ENCODE measurements around the gene MTF2. TPM values are rescaled to one million over a fixed set of nuclear protein-coding genes. Genes with fewer than 3 reads are reported as not detected.

MTF2 gene
- total RNA-seq, 1 donor from 2014 or later: 27.8 TPM

DNA sequence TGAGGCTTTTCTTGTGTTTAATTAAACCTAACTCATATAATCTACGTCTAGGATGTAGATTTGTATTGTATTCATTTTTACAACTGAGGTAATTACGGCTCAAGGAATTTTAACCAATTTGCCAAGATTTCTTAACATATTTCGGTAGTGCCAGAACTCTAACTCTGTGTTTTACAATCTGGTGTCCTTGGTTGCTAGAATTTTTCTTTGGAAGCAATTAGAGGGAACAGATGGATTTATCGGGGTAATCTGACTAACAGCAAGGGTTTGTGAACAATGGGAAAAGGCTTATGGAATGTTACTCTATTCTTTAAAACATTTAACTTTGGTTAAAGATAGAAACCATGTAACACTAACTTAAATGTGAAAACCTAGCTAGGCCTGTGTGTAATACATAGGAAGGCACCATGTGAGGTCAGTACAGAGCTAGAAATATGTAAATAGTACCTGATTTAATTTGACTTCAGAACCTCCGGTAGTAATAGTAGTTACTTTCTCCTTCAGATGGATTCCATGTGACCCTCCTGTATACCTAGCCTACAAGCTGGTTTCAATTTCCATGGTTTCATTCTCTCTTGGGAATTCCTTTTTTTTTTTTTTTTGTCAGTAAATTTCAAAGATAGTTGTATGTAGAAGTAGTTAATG lies 1.2 kb downstream of the MTF2 start:
- DNase-seq (ENCODE audit: low spot score) (no peak), ATAC-seq (peak; percentile 52)
- intact Hi-C loops (cut with DNase I): no loop called here

DNA sequence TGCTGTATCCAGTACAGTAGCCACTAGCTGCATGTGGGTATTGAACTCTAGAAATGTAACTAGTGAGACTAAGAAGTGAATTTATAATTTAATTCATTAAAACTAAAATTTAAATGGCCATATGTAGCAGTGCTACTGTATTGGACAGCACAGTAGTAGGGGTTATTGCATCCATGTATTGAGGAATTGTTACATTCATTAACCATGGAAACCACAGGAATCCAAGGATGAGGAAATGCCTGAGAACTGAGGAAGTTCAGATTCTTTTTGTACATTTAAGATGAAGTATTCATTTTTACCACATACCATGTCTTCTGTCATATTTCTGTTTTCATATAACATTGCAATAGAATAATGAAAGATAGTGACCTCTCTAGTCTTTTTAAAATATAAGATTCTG lies 2.6 kb downstream of the MTF2 start:
- intact Hi-C loops (cut with DNase I): no loop called here
- DNase-seq (ENCODE audit: low spot score) (no peak), ATAC-seq (no peak)

DNA sequence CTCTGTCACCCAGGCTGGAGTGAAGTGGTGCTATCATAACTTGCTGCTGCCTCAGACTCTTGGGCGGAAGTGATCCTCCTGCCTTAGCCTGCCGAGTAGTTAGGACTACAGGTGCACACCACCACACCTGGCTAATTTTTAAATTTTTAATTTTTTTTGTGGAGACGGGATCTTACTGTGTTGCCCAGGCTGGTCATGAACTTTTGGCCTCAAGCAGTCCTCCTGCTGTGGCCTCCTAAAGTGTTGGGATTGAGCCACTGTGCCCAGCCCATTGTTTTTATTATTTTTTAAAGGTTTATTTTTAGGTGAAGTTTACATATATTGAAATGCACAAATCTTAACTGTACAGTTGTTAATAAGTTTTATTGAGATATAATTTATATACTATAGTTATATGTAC lies 3.2 kb downstream of the MTF2 start:
- intact Hi-C loops (cut with DNase I): no loop called here
- DNase-seq (ENCODE audit: low spot score) (no peak), ATAC-seq (no peak)

DNA sequence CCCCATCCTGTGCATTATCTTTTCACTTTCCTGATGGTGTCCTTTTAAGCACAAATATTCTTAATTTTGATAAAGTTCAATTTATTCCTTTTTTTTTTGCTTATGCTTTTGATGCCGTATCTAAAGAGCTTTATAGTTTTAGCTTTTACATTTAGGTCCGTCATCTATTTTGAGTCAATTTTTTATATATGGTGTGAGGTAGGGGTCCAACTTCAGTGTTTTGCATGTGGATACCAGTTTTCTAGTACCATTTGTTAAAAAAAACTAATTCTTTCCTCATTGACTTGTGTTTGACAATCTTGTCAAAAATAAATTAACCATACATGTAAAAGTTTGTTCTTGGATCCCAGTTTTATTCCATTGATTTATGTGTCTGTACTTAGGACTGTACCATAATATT lies 4.9 kb downstream of the MTF2 start:
- ATAC-seq (no peak), DNase-seq (ENCODE audit: low spot score) (no peak)
- intact Hi-C loops (cut with DNase I): no loop called here

DNA sequence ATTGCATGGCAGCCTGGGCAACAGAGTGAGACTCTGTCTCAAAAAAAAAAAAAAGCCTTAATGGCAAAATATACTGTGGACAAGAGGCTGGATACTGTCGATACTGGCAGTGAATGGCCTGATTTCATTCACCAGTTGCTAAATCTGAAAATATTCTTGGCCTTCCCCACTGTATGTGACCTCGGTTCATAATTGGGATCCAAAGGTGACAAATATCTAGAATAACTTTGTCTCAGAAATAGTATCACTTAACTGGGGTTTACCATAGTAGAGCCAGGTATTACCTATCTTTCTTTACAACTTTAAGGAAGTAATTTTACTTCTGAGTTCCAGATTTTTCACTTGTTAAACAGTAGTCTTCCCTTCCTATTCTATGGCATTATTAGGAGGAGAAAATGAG lies 8.4 kb downstream of the MTF2 start:
- intact Hi-C loops (cut with DNase I): no loop called here
- ATAC-seq (no peak), DNase-seq (ENCODE audit: low spot score) (no peak)

DNA sequence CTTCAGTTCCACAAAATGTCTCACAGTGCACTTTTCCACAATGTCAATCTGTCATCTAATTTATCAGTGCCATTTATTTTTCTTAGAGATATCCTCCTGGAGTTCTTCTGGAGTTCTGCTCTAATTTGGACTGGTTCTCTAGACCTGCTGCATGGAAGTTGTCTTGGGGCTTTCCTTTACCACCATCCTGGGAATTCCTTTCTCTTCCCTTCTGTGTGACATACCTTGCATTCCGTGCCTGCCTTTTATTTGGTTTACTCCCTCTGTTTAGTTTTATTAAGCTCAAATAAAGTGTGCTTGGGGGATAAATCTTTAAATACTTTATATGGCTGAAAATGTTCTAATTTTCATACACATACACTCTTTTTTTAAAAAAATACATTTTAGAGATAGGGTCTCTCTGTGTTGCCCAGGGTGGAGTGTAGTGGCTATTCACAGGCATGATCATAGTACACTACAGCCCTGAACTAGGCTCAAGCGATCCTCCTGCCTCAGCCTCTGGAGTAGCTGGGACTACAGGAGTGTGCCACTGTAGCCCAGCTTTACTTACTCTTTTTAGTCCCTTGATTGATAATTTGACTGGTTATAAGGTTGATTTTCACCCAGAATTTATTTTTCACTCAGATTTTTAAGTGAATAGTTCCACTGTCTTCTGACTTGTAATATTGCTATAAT lies 14.4 kb downstream of the MTF2 start:
- no peak for ATAC-seq
- intact Hi-C loops (cut with DNase I): no loop called here
- DNase-seq (ENCODE audit: low spot score): no peak

DNA sequence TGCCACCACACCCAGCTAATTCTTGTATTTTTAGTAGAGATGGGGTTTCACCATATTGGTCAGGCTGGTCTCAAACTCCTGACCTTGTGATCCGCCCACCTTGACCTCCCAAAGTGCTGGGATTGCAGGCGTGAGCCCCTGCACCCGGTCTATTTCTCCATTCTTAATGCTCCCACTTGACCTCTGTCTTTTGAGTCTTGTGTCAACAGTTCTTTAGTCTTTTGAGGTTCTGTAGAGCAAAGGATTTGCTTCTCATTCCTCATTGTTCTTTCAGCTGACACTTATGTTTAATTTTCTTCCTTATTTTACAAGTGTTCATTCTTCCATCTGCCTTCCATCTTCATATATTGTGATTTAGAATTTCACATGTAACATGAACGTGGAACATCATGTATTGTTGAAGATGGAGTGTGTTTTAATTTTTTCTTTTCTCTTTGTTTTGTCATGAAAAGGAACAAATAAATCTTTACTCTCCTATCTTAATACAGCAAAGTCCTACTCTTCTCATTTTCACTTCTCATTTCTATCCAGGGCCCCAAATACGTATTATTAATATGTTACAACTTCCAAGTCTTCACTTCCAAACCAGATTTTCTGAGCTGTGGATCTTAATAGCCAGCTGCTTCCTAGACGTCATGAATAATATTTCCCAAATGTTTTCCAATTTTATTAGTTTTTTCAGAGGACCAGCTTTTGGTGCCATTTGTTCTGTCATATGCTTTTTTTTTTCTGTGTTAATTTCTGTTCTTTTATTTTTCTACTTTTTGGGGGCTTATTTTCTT lies 16.9 kb downstream of the MTF2 start:
- intact Hi-C loops (cut with DNase I): no loop called here
- ATAC-seq (no peak), DNase-seq (ENCODE audit: low spot score) (no peak)

DNA sequence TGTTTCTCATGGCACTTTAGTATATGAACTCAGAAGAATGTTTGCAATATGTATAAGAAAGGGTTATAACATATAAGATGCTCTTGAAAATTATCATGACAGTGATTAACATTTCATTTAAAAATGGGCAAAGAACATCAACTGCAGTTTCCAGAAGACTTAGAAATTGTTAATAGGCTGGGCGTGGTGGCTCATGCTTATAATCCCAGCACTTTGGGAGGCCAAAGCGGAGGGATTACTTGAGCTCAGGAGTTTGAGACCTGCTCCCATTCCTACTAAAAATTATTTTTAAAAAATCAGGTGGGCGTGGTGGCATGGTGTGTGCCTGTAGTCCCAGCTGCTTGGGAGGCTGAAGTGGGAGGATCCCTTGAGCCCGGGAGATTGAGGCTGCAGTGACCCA lies 23.1 kb downstream of the MTF2 start:
- intact Hi-C loops (cut with DNase I): no loop called here

DNA sequence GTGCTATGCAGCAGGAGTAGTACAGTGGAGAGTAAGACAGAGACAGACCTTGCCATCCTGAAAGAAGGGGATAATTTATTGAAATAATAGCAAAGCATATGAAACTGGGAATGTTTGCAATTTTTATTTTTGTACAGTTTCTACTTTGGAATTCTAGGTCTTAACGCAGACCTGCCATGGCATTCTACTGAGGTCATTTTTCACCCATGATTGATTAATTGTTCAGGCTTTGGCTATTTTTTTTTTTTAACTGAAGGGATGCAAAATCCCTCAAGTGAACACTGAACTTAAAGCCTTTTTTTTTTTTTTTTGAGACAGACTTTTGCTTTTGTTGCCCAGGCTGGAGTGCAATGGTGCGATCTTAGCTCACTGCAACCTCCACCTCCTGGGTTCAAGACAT lies 27.1 kb downstream of the MTF2 start:
- no peak for ATAC-seq
- DNase-seq (ENCODE audit: low spot score): no peak
- intact Hi-C loops (cut with DNase I): no loop called here

More for the DNA sequence above, 23.1 kb downstream of the MTF2 start:
- DNase-seq (ENCODE audit: low spot score) (no peak), ATAC-seq (no peak)

DNA sequence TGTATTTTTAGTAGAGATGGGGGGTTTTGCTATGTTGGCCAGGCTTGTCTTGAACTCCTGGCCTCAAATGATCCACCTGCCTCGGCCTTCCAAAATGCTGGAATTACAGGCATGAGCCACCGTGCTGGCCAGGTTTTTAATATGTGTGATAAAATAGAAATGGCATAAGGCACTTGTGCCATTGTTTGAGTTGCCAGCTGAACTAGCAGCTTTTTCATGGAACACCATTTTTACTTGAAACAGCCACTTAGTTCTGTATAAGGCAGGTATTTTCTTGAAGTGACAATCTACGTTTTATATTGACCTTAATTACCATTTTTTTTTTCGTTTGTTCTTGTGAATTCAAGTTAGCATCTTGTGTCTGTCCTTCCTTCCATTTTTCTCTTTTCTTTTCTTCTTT lies 28.3 kb downstream of the MTF2 start:
- intact Hi-C loops (cut with DNase I): no loop called here
- no peak for DNase-seq (ENCODE audit: low spot score)

DNA sequence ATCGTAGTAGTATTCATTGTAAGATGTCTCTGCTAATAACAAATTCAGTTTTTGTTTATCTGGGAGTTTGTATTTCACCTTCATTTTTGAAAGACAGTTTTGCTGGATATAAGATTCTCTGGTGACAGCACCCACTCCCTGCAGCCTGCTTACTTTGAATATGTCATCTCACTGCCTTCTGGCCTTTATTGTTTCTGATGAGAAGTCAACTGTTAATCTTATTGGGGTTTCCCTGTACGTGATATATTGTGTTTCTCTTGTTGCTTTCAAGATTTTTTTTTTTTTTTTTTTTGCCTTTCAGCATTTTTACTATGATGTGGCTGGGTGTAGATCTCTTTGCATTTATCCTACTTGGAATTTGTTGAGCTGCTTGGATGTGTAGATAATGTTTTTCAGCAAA lies 29.3 kb downstream of the MTF2 start:
- no peak for DNase-seq (ENCODE audit: low spot score)
- ATAC-seq: no peak
- intact Hi-C loops (cut with DNase I): no loop called here

More for the DNA sequence above, 28.3 kb downstream of the MTF2 start:
- ATAC-seq: no peak

DNA sequence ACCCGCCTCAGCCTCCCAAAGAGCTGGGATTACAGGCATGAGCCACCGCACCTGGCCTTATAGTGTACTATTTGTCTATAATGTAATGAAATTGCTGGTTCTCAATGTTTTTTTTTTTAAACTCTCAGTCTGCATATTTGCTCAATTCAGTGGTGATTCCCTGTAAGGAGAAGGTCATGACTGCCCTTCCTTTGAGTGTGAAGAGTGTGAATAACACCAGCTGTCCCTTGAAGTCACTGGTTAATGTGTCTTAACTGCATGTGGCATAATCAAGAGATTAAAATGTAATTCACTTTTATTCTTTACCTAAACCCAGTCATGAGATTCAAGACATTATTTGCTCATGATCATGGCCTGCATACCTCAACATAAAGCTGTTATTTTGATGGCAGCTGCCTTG lies 30.5 kb downstream of the MTF2 start:
- ATAC-seq: no peak
- intact Hi-C loops (cut with DNase I): no loop called here
- DNase-seq (ENCODE audit: low spot score): no peak

DNA sequence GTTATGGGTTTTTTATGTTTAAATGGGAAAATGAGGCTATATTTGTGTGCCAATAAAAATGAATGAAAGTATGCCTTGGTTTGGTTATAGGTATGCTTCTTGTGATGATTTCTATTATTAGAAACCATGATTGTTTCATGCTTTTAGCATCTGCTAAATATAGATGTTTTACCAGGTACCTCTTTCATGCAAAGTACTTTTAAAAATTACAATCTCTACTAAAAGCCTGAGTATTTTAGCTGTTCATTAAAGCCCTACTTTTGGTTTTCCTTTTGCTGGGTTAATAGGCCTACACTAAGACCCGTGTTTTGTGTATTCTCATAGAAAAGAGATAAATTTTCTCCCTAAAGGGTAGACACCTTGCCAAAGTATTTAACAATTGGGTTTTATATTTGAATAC lies 32.0 kb downstream of the MTF2 start:
- intact Hi-C loops (cut with DNase I): no loop called here
- ATAC-seq (no peak), DNase-seq (ENCODE audit: low spot score) (no peak)

DNA sequence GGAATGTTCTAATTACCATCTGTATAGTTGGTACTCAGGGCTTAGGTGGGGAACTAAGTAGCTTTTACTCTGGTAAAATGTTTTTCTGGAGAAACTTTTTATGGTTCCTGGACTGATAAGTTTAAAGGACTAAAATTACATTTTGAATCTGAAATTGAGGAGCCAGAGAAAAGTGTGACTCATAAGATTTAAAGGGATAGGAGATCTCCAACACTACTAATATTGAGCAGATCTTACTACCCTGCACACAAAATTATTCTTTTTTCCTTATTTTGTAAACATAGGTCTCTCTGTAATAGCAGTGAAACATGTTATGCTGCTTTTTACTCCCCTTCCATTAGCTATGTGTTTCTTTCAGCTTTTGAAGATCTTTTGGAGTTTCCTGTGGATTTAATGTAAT lies 32.5 kb downstream of the MTF2 start:
- intact Hi-C loops (cut with DNase I): no loop called here
- DNase-seq (ENCODE audit: low spot score): no peak
- no peak for ATAC-seq

DNA sequence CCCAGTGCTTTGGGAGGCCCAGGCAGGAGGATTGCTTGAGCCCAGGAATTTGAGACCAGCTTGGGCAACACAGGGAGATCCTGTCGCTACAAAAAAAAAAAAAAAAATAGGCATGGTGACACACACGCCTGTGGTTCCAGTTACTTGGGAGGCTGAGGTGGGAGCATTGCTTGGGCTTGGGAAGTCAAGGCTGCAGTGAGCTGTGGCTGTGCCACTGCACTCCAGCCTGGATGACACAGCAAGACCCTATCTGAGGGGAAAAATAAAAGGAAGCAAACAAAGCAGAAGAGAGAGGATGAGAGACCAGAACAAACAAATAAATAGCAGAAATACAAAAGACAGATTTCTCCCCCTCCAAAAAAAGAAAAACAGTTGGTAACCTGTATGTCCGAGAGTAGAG lies 34.0 kb downstream of the MTF2 start:
- ATAC-seq (no peak), DNase-seq (ENCODE audit: low spot score) (no peak)
- intact Hi-C loops (cut with DNase I): no loop called here

DNA sequence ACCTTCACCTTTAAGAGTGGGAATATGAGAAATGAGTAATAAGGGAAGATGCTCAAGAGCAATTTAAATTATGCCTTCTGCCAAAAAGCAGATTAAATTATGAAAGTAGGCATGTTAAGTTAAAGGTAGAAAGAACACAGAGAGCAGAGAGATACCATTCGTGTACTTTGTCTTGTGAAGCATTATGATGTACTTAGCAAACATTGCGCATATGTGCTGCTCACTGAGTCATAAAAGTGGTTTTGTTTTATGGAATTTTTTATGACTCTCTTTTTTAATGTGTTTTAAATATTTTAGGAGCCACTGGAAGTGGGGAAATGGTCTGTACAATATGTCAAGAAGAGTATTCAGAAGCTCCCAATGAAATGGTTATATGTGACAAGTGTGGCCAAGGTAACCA lies 35.3 kb downstream of the MTF2 start:
- ATAC-seq (no peak), DNase-seq (ENCODE audit: low spot score) (no peak)
- intact Hi-C loops (cut with DNase I): no loop called here

DNA sequence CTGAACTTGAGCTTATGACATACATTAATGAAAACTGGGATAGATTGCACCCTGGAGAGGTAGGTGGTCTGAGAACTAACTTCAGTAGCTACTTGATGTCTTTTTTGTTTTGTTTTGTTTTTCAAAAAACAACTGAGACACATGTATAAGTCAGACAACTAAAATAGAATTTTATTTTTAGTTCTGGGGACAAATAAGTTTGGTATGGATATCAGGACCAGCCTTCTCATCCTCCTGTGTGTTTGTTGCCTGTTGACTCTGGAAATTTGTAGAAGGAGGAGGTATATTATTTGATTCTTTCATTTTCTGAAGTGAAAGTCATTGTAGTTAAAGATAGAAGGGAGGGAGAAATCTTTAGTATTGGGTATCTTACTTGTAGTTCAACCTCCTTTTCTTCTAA lies 41.5 kb downstream of the MTF2 start:
- intact Hi-C loops (cut with DNase I): no loop called here
- DNase-seq (ENCODE audit: low spot score) (no peak), ATAC-seq (no peak)

DNA sequence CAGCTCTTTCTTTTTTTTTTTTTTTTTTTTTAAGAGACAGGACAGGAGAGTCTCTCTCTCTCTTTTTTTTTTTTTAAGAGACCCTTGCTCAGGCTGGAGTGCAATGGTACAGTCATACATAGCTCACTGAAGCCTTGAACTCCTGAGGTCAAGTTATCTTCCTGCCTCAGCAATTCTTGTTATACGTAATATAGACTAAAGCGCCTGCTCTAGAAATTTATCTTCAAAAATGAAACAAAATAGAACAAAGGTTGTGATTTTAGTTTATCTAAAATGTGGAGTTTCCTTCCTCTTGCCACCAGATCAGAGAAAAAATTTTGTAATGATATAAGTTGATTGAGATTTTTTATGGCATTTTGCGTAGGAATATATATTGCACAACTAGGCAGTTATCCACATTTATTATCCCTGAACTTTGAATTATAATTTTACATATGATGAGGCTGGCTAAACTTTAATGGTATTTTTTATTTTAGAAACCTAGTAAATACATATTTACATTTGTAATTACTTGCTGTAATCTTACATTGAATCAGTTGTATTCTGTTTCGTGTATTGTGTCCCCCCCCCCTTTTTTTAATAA lies 44.2 kb downstream of the MTF2 start:
- intact Hi-C loops (cut with DNase I): no loop called here
- ATAC-seq: no peak
- DNase-seq (ENCODE audit: low spot score): no peak

DNA sequence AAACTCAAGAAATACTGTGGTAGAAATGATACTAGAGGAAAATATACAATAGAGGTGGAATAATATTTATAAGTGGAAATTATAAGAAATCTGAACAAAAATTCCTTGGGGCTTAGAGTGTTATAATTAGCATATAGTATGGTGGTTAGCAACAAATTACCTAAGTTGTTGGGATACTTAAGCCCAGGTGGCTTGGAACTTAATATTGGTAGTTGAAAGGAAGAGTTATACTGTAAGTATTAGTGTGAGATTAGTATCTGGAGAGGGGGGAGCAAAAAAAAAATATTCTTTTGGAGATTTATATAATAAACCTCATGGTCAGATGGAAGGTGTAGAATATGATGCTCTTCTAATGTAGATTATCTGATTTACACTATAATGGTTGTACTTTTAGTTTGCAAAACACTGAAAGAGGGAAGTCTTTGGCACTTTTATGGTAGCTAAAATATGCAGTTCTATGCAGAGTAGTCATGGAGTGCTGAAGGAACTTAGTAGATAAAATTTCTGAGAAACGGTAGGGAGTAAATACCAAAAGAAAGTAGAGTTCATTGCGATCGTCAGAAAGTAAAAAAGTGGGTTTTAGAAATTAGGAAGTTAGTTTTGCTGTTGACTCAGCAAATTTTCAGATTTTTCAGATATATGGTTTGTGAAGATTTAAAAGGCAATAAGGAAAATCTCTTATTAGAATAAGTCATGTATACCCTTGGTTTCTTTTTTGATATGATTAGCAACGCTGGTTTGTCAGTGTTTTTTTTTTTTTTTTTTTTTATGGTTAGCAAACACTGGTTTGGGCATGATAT lies 45.7 kb downstream of the MTF2 start:
- intact Hi-C loops (cut with DNase I): no loop called here

More for the DNA sequence above, 45.7 kb downstream of the MTF2 start:
- DNase-seq (ENCODE audit: low spot score) (no peak), ATAC-seq (no peak)
